ENCODE results near the gene LIPN. TPM values are rescaled to one million over a fixed set of nuclear protein-coding genes. Genes with fewer than 3 reads are reported as not detected.

The LIPN gene
- total RNA-seq, 2 donors from 2014 or later: not detected

DNA sequence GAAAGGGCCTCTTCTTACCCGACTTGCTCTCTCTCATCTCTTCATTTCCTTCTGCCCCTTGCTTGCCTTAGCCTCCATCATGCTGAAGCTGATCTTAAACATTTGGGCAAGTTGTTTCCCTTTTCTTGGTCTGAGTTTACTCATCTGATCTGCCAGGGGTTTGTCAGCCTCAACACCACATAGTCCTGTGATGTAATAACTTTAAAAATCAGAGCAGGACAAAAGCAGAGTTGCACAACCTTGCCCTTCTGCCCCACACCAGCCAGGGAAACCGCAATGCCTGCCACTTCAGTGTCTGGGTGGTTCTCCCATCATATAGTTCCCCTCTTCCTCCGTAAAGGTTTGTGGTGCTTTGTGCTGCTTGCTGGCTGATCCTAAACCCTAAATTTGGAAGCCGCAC is 32.8 kb downstream of the LIPN start:
- Histone ChIP-seq H3K36me3 (no peaks in the 10 kb centered on the region), H3K27ac (no peak overlapping the region), H3K9me3 (no peaks in the 10 kb centered on the region), H3K9ac (ENCODE audit: low read depth in 2 of 2, low read length in 2 of 2) (no peak overlapping the region), H3K4me3 (no peak overlapping the region), H3K4me1 (no peaks in the 10 kb centered on the region), H3K27me3 (no peaks in the 10 kb centered on the region)
- intact Hi-C loops (cut with DNase I): no loop called here
- TF ChIP-seq, protein P1, sequence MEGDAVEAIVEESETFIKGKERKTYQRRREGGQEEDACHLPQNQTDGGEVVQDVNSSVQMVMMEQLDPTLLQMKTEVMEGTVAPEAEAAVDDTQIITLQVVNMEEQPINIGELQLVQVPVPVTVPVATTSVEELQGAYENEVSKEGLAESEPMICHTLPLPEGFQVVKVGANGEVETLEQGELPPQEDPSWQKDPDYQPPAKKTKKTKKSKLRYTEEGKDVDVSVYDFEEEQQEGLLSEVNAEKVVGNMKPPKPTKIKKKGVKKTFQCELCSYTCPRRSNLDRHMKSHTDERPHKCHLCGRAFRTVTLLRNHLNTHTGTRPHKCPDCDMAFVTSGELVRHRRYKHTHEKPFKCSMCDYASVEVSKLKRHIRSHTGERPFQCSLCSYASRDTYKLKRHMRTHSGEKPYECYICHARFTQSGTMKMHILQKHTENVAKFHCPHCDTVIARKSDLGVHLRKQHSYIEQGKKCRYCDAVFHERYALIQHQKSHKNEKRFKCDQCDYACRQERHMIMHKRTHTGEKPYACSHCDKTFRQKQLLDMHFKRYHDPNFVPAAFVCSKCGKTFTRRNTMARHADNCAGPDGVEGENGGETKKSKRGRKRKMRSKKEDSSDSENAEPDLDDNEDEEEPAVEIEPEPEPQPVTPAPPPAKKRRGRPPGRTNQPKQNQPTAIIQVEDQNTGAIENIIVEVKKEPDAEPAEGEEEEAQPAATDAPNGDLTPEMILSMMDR (IDR thresholded peaks at IDR 0.05): no peak
- no peak for DNase-seq

GRCh38 chr10:88793712-88794299 is 34.0 kb downstream of the LIPN start:
- TF ChIP-seq, protein P1 (IDR thresholded peaks at IDR 0.05): no peak
- H3K27me3 ChIP-seq: no peaks in the 10 kb centered on the region
- no peaks in the 10 kb centered on the region for H3K36me3 ChIP-seq
- H3K27ac ChIP-seq: no peak overlapping the region
- DNase-seq: no peak
- H3K9ac ChIP-seq (ENCODE audit: low read depth in 2 of 2, low read length in 2 of 2): no peak overlapping the region
- H3K4me1 ChIP-seq: no peaks in the 10 kb centered on the region
- H3K9me3 ChIP-seq: no peaks in the 10 kb centered on the region
- intact Hi-C loops (cut with DNase I): no loop called here
- no peak overlapping the region for H3K4me3 ChIP-seq

- intact Hi-C loops (cut with DNase I): no loop called here
- no peak for DNase-seq
- Histone ChIP-seq H3K27me3 (no peaks in the 10 kb centered on the region), H3K27ac (no peak overlapping the region), H3K4me1 (no peaks in the 10 kb centered on the region), H3K9ac (ENCODE audit: low read depth in 2 of 2, low read length in 2 of 2) (no peak overlapping the region), H3K4me3 (no peak overlapping the region), H3K9me3 (no peaks in the 10 kb centered on the region), H3K36me3 (no peaks in the 10 kb centered on the region)
- TF ChIP-seq, protein P1 (IDR thresholded peaks at IDR 0.05): no peak
These were observed 34.9 kb downstream of the LIPN start for GRCh38 chr10:88794731-88795130.

DNA sequence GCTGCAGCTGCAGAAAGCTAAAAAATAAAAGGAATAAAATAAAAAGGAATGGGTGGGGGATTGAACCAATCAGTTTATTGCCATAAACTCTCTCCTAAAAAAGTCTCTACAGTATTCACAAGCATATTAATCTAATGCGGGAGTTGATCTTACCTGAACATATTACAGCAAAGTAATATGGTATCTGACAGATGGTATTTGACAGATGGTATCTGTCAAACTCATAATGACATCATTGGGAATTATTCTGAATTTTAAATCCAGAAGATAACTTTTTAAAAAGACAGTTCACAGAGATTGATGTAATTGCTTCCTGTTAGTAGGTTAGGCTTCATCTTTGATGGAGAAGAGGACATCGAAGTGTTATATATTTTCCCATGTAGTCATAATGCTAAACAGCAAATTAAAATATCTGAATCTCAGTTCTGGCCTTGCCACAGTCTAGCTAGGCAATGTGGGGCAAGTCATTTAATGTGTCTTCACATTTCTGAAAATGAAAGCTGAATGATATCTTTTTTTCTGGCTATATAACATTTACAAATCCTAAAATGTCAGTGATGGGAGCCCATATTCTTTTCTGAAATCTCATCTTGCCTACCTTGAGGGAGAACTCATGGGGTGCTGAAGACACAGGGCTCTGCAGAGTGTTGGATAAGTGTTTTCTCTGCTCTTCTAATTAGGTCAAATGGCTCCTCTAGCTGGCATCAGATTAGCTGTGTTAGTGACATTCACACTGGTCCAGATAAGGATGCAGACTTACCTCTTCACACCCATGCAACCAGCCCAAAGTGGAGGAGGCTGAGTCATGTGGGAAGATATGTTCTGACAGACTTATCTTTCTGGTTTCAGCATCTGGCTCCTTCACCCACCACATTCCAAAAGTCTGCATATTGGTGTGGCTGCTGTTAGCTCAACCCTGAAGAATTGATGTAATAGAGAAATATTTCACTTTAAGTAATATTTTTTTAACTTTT is 40.6 kb downstream of the LIPN start:
- no peak overlapping the region for H3K4me3 ChIP-seq
- no peaks in the 10 kb centered on the region for H3K36me3 ChIP-seq
- no peaks in the 10 kb centered on the region for H3K4me1 ChIP-seq
- no peak for DNase-seq
- no peaks in the 10 kb centered on the region for H3K27me3 ChIP-seq
- no peak overlapping the region for H3K27ac ChIP-seq
- TF ChIP-seq, protein P1 (IDR thresholded peaks at IDR 0.05): no peak
- intact Hi-C loops (cut with DNase I): loop anchor here (10.0 kb wide), 1 partner anchor 226 kb away; no protein-coding TSS in a partner anchor
- no peak overlapping the region for H3K9ac ChIP-seq (ENCODE audit: low read depth in 2 of 2, low read length in 2 of 2)
- H3K9me3 ChIP-seq: no peaks in the 10 kb centered on the region

DNA sequence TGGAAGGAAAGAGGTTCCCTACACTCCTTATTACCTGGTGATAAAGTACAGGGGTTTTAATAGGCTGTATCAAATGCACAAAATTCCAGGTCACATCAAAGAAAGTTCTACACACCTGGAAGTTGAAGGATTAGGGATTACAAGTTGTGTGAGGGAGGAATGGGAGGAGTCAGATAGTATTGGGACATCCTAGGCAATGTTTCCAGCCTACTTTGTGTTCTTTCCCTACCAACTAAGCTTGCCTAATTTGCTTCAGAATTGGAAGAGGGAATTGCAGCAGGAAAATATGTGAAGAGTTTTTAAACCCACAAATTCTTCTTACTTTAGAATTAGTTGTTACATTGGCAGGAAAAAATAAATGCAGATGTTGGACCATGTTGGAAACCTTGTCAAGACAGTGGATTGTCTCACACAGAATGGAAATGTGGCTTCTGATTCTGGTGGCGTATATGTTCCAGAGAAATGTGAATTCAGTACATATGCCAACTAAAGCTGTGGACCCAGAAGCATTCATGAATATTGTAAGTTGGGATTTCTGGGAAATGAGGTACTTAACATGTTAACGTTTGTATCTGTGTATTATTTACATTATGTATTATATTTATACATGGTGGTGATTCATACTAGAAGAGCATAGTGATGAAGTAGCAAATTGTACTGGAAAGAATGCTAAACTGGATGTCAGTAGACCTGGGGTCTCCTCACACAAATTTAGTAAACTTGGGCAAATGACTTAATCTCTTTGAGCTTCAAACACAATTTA is 42.9 kb downstream of the LIPN start, which contains the start of gene LIPM:
LIPM (plus strand) TSS at position 208 of the 763 bp plus-strand sequence; CDS start at position 375, 167 bp downstream.
- no peak for DNase-seq
- Histone ChIP-seq H3K9me3 (no peaks in the 10 kb centered on the region), H3K27me3 (no peaks in the 10 kb centered on the region), H3K4me3 (no peak within 1 kb of the TSS), H3K9ac (ENCODE audit: low read depth in 2 of 2, low read length in 2 of 2) (no peak within 1 kb of the TSS), H3K4me1 (no peaks in the 10 kb centered on the region), H3K27ac (no peak within 1 kb of the TSS), H3K36me3 (no peaks in the 10 kb centered on the region)
- TF ChIP-seq, protein P1 (IDR thresholded peaks at IDR 0.05): no peak
- intact Hi-C loops (cut with DNase I): loop anchor here (10.0 kb wide), 1 partner anchor 228 kb away; no protein-coding TSS in a partner anchor

Measured in colonic mucosa (tissue), 4 donors.